CD4-positive, alpha-beta memory T cell (primary cell): ENCODE measurements around the gene USP11. TPM values are rescaled to one million over a fixed set of nuclear protein-coding genes. Genes with fewer than 3 reads are reported as not detected.
A peak's percentile ranks its signal among the peaks of the same experiment; 100 is the strongest.

Experiments
- CTCF ChIA-PET: fragments of 350-600 bp; sonication (Branson Sonifier 250); formaldehyde crosslinking; loops from one replicate; lab custom pipeline; 2021; ENCODE audit warnings: inconsistent platforms; ENCODE audit not compliant: partially characterized antibody; lab: Charles Lee
- POLR2A ChIA-PET: fragments of 350-600 bp; sonication (Branson Sonifier 250); formaldehyde crosslinking; loops from one replicate; lab custom pipeline; 2021; ENCODE audit not compliant: partially characterized antibody; lab: Charles Lee
- DNase-seq, 5 donors: peaks; one replicate each; pipeline versions ENCODE4 v3.0.0 to v3.0.0-alpha.2; 2020 to 2022; ENCODE audit warnings: mixed read lengths in 1 of 5
- H3K27ac ChIP-seq: one replicate; pipeline ENCODE4 v1.7.0; 2013; ENCODE audit warnings: low read depth, low read length
- H3K27me3 ChIP-seq: 2 replicates; pipeline ENCODE4 v1.7.0; 2013; ENCODE audit warnings: mild to moderate bottlenecking, low read length, moderate library complexity; ENCODE audit not compliant: insufficient read depth
- H3K36me3 ChIP-seq: 2 replicates; pipeline ENCODE4 v1.7.0; 2013; ENCODE audit warnings: mild to moderate bottlenecking, low read length, moderate library complexity; ENCODE audit not compliant: insufficient read depth
- H3K4me1 ChIP-seq: 2 replicates; pipeline ENCODE4 v1.7.0; 2013; ENCODE audit warnings: mild to moderate bottlenecking, low read length, moderate library complexity; ENCODE audit not compliant: insufficient read depth
- H3K4me3 ChIP-seq, 2 donors: one replicate each; pipeline ENCODE4 v1.7.0; 2013; ENCODE audit warnings: low read length in 2 of 2, mild to moderate bottlenecking in 1 of 2
- H3K9me3 ChIP-seq, 2 donors: one replicate each; pipeline ENCODE4 v1.7.0; 2013; ENCODE audit warnings: low read length in 2 of 2, control low read depth in 1 of 2; ENCODE audit not compliant: control insufficient read depth in 1 of 2
- H3K27ac Mint-ChIP-seq, 7 donors: one replicate each; pipeline ENCODE4 v1.8.0; 2020 to 2021; ENCODE audit warnings: mixed read lengths in 7 of 7, mild to moderate bottlenecking in 6 of 7, inconsistent platforms in 3 of 7, moderate library complexity in 3 of 7
- H3K27me3 Mint-ChIP-seq, 2 donors: one replicate each; pipeline ENCODE4 v1.8.0; 2020 to 2021; ENCODE audit warnings: mixed read lengths in 2 of 2
- H3K36me3 Mint-ChIP-seq, 2 donors: one replicate each; pipeline ENCODE4 v1.8.0; 2020 to 2021; ENCODE audit warnings: mixed read lengths in 2 of 2, inconsistent platforms in 1 of 2, mild to moderate bottlenecking in 1 of 2
- H3K4me1 Mint-ChIP-seq, 4 donors: one replicate each; pipeline ENCODE4 v1.8.0; 2020 to 2021; ENCODE audit warnings: mixed read lengths in 4 of 4, mild to moderate bottlenecking in 1 of 4
- H3K4me3 Mint-ChIP-seq, 8 donors: one replicate each; pipeline ENCODE4 v1.8.0; 2020 to 2021; ENCODE audit warnings: mixed read lengths in 8 of 8, mild to moderate bottlenecking in 7 of 8, moderate library complexity in 6 of 8, inconsistent platforms in 3 of 8
- H3K9me3 Mint-ChIP-seq, 8 donors: one replicate each; pipeline ENCODE4 v1.8.0; 2020 to 2021; ENCODE audit warnings: mixed read lengths in 8 of 8, mild to moderate bottlenecking in 5 of 8, inconsistent platforms in 3 of 8, moderate library complexity in 1 of 8
- intact Hi-C: fragments of 100-400 bp; cut with micrococcal nuclease; formaldehyde crosslinking; loops from one replicate; pipeline ENCODE4 v1.15.1; 2023
- polyA plus RNA-seq, 2 donors: library from polyadenylated mRNA; unstranded; fragments of 300-500 nt; fragmentation: Illumina TruSeq; gene quantifications; one replicate each; pipeline ENCODE4 v1.2.3, GENCODE V29; 2021
- total RNA-seq, 2 experiments: library from RNA; stranded (reverse); gene quantifications; one replicate each; pipeline ENCODE4 v1.2.3, GENCODE V29; 2021

Gene USP11
- total and polyA plus RNA-seq, 4 experiments from 2014 or later, result 36.6 to 81.4 (median 61.9) TPM

DNA sequence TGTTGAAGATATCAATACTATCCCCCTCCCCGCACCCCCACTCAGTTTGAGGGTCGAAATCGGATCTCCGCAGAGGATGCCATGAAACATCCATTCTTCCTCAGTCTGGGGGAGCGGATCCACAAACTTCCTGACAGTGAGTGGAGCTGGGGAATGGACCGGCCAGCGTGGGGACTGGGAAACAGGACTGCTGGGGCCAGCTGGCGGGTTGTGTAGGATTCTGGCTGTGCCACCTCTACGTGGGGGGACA is 5.5 kb upstream of the USP11 start:
- ChIA-PET CTCF (no interaction called here), POLR2A (interaction anchor here (0.6 kb wide), 1 partner anchor 157 kb away, joined by 3 read pairs; no protein-coding TSS in a partner anchor)
- intact Hi-C loops, result no loop called here
- DNase-seq, result no peak
- Mint-ChIP-seq H3K4me3 (no peak overlapping the region), H3K36me3 (peaks cover 44 to 54% of the 10 kb centered on the region in 2 donors), H3K27me3 (no peaks in the 10 kb centered on the region), H3K9me3 (peaks cover 0 to under 1% (median 0%) of the 10 kb centered on the region in 8 donors), H3K27ac (no peak overlapping the region), H3K4me1 (peaks cover 0 to 11% (median 6%) of the 10 kb centered on the region in 4 donors)
- H3K4me3 ChIP-seq, result no peak overlapping the region
- H3K27ac ChIP-seq, result no peak overlapping the region
- no peaks in the 10 kb centered on the region for H3K27me3 ChIP-seq
- H3K9me3 ChIP-seq, result no peaks in the 10 kb centered on the region
- H3K36me3 ChIP-seq, result peaks cover 41% of the 10 kb centered on the region
- peaks cover 3% of the 10 kb centered on the region for H3K4me1 ChIP-seq

DNA sequence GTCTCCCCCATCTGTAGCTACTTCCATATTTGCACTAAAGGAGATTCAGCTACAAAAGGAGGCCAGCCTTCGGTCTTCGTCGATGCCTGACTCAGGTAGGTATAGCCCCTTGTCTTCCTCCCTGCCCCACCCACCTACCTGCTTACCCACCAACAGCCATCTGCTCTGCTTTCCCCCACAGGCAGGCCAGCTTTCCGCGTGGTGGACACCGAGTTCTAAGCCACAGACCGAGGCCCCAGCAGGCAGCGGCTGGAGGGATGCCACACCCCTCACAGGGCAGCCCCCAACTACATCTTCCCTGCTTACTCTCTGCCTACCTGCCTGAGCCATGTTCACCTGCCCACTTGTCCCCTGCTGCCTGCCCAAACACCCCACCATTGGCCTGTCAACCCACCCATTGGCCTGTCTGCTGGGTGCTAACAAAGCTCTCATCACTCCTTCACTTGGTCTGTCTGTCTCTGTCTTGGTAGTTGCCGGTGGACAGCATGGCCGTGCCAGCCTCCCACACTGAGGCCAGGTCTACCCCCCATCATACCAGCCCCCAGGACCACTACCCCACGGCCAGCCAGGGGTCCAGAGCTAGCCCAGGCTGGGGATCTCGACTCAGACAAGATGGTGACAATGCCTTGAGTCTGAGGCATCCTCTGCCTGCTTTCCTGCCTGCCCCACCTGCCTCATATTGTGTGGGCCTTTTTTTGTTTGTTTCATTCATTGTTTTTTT is 4.1 kb upstream of the USP11 start:
- H3K4me1 Mint-ChIP-seq, result peaks cover 0 to 20% (median 7%) of the 10 kb centered on the region in 4 donors
- CTCF ChIA-PET, result no interaction called here
- no peaks in the 10 kb centered on the region for H3K27me3 Mint-ChIP-seq
- POLR2A ChIA-PET, result interaction anchor here (0.7 kb wide), 1 partner anchor 10 kb away, joined by 3 read pairs; the partner anchor contains the start of gene CDK16
- DNase-seq, result no peak
- Histone ChIP-seq H3K9me3 (no peaks in the 10 kb centered on the region), H3K27me3 (no peaks in the 10 kb centered on the region), H3K4me3 (no peak overlapping the region), H3K4me1 (peaks cover 7% of the 10 kb centered on the region), H3K36me3 (peaks cover 32% of the 10 kb centered on the region), H3K27ac (no peak overlapping the region)
- H3K9me3 Mint-ChIP-seq, result peaks cover 0 to 2% (median 0%) of the 10 kb centered on the region in 8 donors
- peak overlapping the region in 4 of 7 donors; percentile 36 to 79 (median 49) for H3K27ac Mint-ChIP-seq
- H3K36me3 Mint-ChIP-seq, result peaks cover 44 to 49% of the 10 kb centered on the region in 2 donors
- H3K4me3 Mint-ChIP-seq, result no peak overlapping the region
- intact Hi-C loops, result no loop called here

- DNase-seq, result no peak
- H3K27me3 ChIP-seq, result no peaks in the 10 kb centered on the region
- peaks cover 0 to 20% (median 10%) of the 10 kb centered on the region in 4 donors for H3K4me1 Mint-ChIP-seq
- H3K9me3 Mint-ChIP-seq, result peaks cover 0 to 2% (median 0%) of the 10 kb centered on the region in 8 donors
- ChIA-PET CTCF (no interaction called here), POLR2A (no interaction called here)
- H3K4me3 ChIP-seq, result no peak overlapping the region
- H3K36me3 Mint-ChIP-seq, result peaks cover 38 to 44% of the 10 kb centered on the region in 2 donors
- no peak overlapping the region for H3K4me3 Mint-ChIP-seq
- peak overlapping the region in 1 of 7 donors; percentile 60 for H3K27ac Mint-ChIP-seq
- H3K36me3 ChIP-seq, result peaks cover 25% of the 10 kb centered on the region
- H3K27ac ChIP-seq, result no peak overlapping the region
- H3K27me3 Mint-ChIP-seq, result no peaks in the 10 kb centered on the region
- H3K4me1 ChIP-seq, result peaks cover 10% of the 10 kb centered on the region
- no peaks in the 10 kb centered on the region for H3K9me3 ChIP-seq
- intact Hi-C loops, result no loop called here
These were observed 3.4 kb upstream of the USP11 start for GRCh38 chrX:47229427-47229826.

- H3K36me3 ChIP-seq, result peaks cover 16% of the 10 kb centered on the region
- DNase-seq, result no peak
- H3K27ac ChIP-seq, result no peak overlapping the region
- H3K4me1 Mint-ChIP-seq, result peaks cover 3 to 24% (median 15%) of the 10 kb centered on the region in 4 donors
- H3K36me3 Mint-ChIP-seq, result peaks cover 32 to 35% of the 10 kb centered on the region in 2 donors
- H3K4me3 ChIP-seq, result no peak overlapping the region
- CTCF ChIA-PET, result interaction anchor here (1.4 kb wide), 1 partner anchor 10 kb away, joined by 3 read pairs; no protein-coding TSS in a partner anchor
- peaks cover 0 to 2% (median 0%) of the 10 kb centered on the region in 8 donors for H3K9me3 Mint-ChIP-seq
- H3K27ac Mint-ChIP-seq, result peak overlapping the region in 5 of 7 donors; percentile 14 to 53 (median 38)
- intact Hi-C loops, result loop anchor here (5.0 kb wide), 2 partner anchors 137 to 427 kb away; partner anchors contain the start of gene UXT
- no peaks in the 10 kb centered on the region for H3K27me3 Mint-ChIP-seq
- peak overlapping the region in 2 of 8 donors; percentile 1 to 9 for H3K4me3 Mint-ChIP-seq
- H3K9me3 ChIP-seq, result no peaks in the 10 kb centered on the region
- POLR2A ChIA-PET, result interaction anchor here (3.8 kb wide), 1 partner anchor 11 kb away, joined by 85 read pairs; the partner anchor contains the start of gene CDK16
- H3K4me1 ChIP-seq, result peaks cover 19% of the 10 kb centered on the region
- no peaks in the 10 kb centered on the region for H3K27me3 ChIP-seq
These were observed 2.5 kb upstream of the USP11 start for GRCh38 chrX:47230136-47230868.

GRCh38 chrX:47231167-47231566 is 1.6 kb upstream of the USP11 start:
- Mint-ChIP-seq H3K4me3 (peak overlapping the region in 3 of 8 donors; percentile 7 to 26 (median 14)), H3K36me3 (peaks cover 28 to 29% of the 10 kb centered on the region in 2 donors), H3K27me3 (no peaks in the 10 kb centered on the region), H3K27ac (peak overlapping the region; percentile 32 to 99 (median 93)), H3K4me1 (peaks cover 11 to 33% (median 22%) of the 10 kb centered on the region in 4 donors), H3K9me3 (peaks cover 0 to 2% (median 0%) of the 10 kb centered on the region in 8 donors)
- intact Hi-C loops, result loop anchor here (5.0 kb wide), 2 partner anchors 136 to 426 kb away; partner anchors contain the start of gene UXT
- ChIA-PET CTCF (interaction anchor here (1.4 kb wide), 1 partner anchor 11 kb away, joined by 3 read pairs; no protein-coding TSS in a partner anchor), POLR2A (interaction anchor here (3.8 kb wide), 1 partner anchor 12 kb away, joined by 85 read pairs; the partner anchor contains the start of gene CDK16)
- no peak overlapping the region for H3K4me3 ChIP-seq
- H3K36me3 ChIP-seq, result peaks cover 7% of the 10 kb centered on the region
- H3K9me3 ChIP-seq, result no peaks in the 10 kb centered on the region
- peaks cover 27% of the 10 kb centered on the region for H3K4me1 ChIP-seq
- DNase-seq, result no peak
- H3K27me3 ChIP-seq, result no peaks in the 10 kb centered on the region
- no peak overlapping the region for H3K27ac ChIP-seq

DNA sequence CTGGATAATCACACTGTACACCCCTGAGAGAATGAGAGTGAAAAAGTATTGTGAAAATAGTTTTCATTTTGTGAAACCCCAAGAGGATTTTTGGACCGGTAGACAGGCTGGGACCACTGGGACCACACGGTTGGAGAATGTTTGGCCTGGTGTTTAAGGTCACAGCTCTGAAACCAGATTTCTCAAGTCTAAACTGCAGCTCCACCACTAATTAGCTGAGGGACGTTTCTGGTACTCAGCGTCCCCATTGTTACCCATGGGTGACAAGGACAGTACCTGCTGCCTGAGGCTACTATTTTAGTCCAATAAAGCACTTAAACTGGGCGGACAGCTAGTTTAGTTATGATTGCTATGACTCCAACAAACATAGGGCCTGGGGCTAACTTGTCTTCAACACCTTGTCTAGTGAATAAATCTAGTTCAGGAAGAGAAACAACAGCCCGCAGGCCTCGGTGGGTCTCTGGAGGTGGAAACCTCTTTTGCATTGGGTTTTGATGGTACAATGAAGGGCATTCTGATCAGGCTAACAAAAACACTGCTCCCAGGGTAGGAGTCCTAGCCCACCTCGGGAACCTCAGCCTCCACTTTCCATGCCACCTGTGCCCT is 509 bp upstream of the USP11 start:
- intact Hi-C loops, result loop anchor here (2.0 to 5.0 kb wide), 3 partner anchors 135 to 425 kb away; partner anchors contain the start of genes UXT and ZNF41
- H3K4me3 Mint-ChIP-seq, result peak overlapping the region; percentile 86 to 96 (median 91)
- no peaks in the 10 kb centered on the region for H3K27me3 Mint-ChIP-seq
- H3K4me1 ChIP-seq, result peaks cover 31% of the 10 kb centered on the region
- peaks cover 11 to 34% (median 24%) of the 10 kb centered on the region in 4 donors for H3K4me1 Mint-ChIP-seq
- H3K27ac Mint-ChIP-seq, result peak overlapping the region; percentile 93 to 100 (median 98)
- H3K27me3 ChIP-seq, result no peaks in the 10 kb centered on the region
- DNase-seq, result no peak
- H3K4me3 ChIP-seq, result peak overlapping the region in 1 of 2 donors; percentile 60
- H3K36me3 Mint-ChIP-seq, result peaks cover 18 to 21% of the 10 kb centered on the region in 2 donors
- ChIA-PET CTCF (interaction anchor here (1.1 to 1.9 kb wide), 2 partner anchors 152 to 291 kb away, joined by 3 to 8 read pairs; no protein-coding TSS in a partner anchor), POLR2A (interaction anchor here (1.0 to 3.8 kb wide), 9 partner anchors 13 to 395 kb away, joined by 3 to 85 read pairs (median 8); partner anchors contain the start of genes CDK16, NDUFB11, RBM10 and RP2)
- no peaks in the 10 kb centered on the region for H3K9me3 ChIP-seq
- peaks cover 0 to 2% (median 0%) of the 10 kb centered on the region in 8 donors for H3K9me3 Mint-ChIP-seq
- no peaks in the 10 kb centered on the region for H3K36me3 ChIP-seq
- H3K27ac ChIP-seq, result peak overlapping the region; percentile 97
